HG03354 (cell line): ENCODE data around the gene ABCC1.
"Not testable (repeated sequence)": the region's sequence is repeated elsewhere in the genome, so short reads cannot be mapped to it uniquely, and the experiment has no call there.

Experiments used
- ATAC-seq: cut with Tn5 transposase; IDR thresholded peaks from one replicate; pipeline ENCODE4 v1.9.1; 2021; ENCODE audit warnings: mild to moderate bottlenecking; ENCODE audit not compliant: unreplicated experiment, poor library complexity, severe bottlenecking

The ABCC1 gene

DNA sequence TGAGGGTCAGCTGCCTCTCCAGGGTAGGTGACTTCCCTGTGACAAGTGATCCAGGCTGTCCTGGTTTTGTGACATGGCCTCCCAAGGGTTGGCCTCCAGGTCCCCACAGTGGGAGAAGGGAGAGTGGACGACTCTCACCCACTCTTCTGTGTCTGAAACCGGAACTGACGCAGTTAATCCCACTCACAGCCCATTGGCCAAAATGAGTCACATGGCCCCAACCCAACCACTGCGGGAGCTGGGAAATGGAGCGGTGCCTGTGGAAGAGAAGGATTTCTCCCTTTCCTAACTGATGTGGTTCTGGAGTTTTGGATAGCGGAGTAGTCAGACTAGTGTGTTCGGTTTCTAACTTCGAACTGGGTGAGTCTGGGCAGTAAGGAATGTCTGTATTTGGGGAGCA lies 194.5 kb downstream of the ABCC1 start:
- no peak for ATAC-seq

DNA sequence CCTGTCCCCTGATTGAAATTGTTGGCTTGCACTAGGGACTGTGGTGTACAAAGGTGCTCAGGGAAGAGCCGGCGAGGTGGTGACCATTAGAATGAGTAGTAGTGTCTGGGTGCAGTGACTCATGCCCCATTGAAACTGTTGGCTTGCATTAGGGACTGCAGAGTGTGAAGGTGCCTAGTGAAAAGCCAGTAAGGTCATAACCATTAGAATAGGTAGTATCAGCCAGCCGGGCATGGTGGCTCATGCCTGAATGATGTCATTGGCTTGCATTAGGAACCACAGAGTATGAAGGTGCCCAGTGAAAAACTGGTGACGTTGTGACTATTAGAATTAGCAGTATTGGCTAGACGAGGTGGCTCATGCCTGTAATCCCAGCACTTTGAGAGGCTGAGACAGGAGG lies 195.0 kb downstream of the ABCC1 start:
- ATAC-seq, result no peak

DNA sequence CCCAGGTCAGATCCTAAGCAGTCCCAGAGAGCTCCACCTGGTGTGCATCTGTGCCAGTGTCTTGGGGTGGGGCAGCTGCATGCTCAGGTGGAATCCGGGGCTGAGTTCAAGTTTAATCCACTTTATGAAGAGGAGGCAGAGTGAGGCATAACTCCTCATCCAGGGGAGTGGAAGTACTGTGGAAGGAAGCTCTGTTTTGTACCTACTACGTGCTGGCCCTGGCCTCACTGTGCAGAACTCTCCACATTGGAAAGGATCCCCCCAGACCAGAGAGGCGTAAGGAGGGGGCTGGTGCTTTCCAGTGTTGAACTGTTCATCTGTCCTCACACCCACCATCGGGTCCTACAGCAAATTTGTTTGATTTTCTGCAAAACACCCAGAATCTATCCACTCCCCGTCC lies 195.9 kb downstream of the ABCC1 start:
- no peak for ATAC-seq

DNA sequence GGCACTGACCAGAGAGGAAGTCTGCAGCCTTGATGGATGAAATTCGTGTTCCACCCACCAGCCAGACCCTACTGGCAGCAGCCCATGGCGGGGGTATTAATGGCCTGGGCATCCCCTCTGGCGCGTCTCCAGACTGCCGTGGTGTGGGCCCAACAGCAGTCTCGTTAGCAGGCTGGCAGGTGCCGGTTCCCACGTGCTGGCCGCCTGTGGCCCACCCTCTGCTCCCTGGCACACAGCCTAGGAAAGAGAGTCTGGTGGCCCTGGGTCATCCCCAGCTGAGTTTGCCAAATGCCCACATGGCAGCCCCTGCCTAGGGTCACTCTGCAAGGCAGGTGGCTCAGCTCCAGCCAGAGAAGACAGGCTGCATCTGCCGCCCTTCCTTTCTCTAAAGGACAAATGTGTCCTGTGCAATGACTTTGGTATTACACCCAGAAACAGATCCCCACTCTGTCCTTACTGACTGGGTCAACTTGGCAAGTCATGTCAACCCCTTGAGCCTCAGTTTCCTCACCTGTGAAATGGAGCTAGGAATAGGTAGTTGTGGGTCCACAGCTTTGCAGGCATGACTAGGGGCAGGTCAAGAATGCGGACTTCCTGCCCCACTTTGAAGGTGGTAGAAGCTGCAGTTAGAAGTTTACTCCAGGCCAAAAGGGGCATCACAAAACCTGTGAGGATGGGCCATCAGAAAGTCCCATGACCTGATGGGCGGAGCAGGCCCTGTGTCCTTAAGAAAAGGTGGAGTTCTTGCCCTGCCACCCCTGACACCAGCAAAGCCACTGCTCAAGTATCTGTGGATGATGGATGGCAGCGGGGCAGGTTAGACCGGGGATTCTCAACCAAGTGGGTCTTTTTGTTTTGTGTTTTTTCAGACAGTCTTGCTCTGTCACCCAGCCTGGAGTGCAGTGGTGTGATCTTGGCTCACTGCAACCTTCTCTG lies 197.2 kb downstream of the ABCC1 start:
- no peak for ATAC-seq

DNA sequence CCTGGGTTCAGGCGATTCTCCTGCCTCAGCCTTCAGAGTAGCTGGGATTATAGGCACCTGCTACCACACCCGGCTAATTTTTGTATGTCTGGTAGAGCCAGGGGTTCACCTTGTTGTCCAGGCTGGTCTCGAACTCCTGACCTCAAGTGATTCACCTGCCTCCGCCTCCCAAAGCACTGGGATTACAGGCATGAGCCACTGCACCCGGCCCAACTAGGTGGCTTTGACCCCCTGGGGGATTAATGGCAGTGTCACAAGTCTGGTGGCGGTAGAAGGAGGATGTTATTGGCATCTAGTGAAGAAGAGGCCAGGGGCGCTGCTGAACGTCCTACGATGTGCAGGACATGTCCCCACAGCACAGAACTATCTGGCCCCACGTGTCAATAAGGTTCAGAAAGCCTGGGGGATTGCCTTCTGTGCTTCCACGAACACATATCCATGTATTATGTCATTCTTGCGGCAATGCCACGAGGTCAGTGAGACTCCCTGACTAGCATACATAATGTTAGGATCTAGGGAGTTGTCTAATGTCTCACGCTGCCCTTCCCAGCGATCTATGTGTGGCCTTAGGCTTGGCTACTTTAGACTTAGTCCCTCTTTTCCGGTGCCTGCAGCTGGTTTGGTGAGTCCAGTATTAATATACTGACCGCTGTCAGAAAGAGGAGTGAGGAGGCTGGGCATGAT lies 198.0 kb downstream of the ABCC1 start:
- no peak for ATAC-seq

DNA sequence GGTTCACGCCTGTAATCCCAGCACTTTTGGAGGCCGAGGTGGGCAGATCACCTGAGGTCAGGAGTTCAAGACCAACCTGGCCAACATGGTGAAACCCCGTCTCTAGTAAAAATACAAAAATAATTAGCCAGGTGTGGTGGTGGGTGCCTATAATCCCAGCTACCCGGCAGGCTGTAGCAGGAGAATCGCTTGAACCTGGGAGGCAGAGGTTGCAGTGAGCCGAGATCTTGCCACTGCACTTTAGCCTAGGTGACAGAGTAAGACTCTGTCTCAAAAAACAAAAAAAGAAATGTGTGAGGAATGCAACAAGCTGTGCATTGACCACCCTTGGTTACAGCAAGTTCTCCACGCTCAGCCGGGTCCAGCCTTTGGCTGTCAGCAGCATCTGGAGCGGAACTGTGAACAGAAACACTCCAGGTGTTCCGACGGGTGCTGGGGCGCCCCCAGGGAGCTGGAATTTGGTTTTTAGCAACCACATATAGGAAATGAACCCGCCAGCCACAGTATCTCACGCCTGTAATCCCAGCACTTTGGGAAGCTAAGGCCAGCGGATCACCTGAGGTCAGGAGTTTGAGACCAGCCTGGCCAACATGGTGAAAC lies 198.7 kb downstream of the ABCC1 start:
- not testable (repeated sequence) for ATAC-seq

DNA sequence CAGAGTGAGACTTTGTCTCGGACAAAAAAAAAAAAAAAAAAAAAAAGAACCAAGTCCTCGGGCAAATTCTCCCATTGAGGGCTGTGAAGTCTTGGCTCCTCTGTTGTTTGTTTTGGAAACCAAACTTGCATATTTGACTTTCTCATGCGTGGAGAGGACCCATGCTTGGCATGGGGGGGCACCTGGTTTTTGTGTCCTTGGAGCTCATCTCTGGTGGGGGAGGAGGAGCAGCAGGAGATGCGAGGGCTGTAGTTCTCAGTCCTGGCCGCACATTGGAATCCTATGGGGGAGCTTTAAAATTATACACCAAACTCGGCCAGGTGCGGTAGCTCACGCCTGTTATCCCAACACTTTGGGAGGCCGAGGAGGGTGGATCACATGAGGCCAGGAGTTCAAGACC lies 199.3 kb downstream of the ABCC1 start:
- ATAC-seq, result no peak

DNA sequence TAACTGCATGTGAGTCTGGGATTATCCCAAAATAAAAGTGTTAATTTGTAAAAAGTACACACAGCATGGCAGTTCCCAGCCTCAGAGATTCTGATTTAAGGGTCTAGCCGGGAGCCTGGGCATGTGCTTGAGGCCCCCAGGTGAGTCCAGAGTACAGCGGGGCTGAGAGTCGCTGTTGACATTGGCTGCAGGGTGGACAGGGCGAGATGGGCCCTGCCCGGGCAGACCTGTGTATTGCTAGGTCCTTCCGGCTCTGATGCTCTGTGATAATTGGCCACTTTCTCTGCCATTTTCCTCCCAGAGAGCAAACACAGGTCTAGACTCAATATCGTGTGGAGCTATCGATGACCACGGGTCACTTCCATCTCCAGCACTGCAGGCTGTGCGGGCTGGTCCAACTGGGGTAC lies 200.3 kb downstream of the ABCC1 start:
- no peak for ATAC-seq

DNA sequence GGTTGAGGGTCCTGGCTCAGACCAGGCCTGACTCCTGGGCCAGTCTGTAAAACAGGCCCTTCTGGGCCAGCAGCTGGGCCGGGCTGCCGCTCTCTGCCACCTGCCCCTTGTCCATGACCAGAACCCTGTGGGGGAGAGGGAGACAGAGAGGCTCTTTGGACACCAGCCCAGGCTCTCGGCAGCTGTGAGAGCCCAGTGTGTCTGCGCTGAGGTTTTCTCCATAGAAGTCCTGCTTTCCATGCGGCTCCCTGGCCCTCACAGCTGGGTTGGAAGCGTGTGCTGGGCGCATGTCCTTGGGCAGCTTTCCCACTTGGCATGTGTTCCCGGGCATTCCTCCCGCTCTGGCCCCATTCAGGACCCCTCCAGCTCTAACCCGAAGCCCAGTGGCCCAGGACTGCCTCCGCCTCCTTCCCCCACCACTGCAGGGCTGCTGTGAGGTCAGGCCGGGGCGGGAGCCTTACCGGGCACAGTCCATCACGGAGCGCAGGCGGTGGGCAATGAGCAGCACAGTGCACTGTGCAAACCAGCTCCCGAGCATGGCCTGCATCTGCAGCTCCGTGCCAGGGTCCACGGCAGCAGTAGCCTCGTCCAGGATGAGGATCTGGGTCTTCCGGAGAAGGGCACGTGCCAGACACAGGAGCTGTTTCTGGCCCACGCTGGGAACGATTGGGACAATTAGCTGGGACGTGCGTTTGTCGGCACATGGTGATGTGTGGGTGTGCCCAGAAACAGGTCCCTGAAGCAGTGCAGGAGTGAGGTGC lies 200.9 kb downstream of the ABCC1 start:
- no peak for ATAC-seq

DNA sequence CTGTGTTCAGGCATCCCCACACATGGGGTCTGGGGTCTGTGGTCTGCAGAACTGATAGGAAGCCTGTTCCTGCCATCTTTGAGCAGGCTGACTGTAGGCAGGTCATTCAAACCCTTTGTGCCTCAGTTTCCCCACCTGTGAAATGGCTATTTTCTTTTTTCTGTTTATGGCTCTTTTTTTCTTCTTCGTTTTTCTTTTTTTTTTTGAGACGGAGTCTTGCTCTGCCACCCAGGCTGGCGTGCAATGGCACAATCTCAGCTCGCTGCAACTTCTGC lies 201.4 kb downstream of the ABCC1 start:
- no peak for ATAC-seq

DNA sequence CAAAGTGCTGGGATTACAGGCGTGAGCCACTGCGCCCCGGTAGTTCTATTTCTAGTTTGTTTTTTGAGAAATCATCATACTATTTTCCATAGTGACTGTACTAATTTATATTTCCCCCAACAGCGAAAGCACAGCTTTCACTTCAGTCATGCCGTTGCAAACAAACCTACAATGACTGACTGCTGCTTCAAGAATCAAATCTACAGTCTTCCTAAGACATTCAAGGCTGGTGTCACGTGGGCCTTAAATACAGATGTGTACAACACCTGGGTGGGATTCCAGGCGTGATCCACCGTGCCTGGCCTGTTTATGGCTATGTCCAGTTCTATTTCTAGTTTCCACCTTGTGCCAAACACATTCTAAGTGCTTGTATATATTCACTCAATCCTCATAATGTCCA lies 201.9 kb downstream of the ABCC1 start:
- ATAC-seq, result no peak

DNA sequence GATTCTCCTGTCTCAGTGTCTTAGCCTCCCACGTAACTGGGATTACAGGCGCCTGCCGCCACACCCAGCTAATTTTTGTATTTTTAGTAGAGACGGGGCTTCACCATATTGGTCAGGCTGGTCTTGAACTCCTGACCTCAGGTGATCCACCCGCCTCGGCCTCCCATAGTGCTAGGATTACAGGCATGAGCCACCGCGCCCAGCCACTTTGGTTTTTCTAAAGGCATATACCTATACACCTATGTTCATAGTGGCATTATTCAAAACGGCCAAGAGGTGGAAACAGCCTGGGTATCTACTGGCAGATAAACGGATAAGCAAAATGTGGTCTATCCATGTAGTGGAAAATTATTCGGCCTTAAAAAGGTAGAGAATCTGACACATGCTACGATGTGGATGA lies 203.6 kb downstream of the ABCC1 start:
- ATAC-seq, result not testable (repeated sequence)

DNA sequence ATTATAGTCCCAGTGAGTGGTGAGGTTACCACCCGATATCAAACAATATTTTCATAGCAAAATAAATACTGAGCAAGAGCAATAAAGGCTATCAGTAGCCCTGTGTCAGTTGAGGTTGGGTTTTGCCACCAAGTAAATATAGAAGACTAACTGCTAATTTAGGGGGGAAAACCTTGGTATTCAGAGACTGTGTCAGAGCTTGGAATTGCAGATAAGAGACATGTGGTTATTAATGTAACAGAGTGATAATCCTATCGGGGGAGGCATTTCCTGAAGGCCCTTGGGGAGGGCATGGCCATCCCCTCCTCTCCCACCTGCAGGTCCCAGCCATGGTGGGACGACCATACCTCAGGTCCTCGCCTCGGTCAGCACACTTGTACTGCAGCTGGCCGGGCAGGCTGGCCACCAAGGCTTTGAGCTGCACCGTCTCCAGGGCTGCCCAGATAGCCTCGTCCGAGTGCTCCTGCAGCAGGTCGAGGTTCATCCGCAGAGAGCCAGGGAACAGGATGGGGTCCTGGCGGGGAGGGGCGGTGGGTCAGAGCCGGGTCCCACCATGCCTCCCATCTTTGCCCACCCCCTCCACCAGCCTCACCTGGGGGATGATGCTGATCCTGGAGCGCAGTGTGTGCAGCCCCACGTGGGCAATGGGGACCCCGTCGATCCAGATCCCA lies 205.0 kb downstream of the ABCC1 start:
- no peak for ATAC-seq

DNA sequence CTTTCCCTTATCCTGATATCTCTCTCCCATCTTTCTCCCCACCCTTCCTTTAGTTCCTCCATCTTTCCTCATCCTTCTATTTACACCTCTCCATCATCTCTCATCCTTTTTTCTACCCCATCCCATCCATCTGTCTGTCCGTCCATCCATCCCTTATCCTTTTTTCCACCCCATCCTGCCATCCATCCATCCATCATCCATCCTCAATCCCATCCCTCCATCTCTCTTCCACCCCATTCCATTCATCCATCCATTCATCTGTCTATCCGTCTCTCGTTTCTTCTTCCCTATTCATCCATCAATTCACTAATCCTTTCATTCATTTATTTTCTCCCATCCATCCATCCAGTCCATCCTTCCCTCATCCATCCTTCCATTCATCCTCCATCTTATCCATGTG lies 205.8 kb downstream of the ABCC1 start:
- ATAC-seq, result no peak

DNA sequence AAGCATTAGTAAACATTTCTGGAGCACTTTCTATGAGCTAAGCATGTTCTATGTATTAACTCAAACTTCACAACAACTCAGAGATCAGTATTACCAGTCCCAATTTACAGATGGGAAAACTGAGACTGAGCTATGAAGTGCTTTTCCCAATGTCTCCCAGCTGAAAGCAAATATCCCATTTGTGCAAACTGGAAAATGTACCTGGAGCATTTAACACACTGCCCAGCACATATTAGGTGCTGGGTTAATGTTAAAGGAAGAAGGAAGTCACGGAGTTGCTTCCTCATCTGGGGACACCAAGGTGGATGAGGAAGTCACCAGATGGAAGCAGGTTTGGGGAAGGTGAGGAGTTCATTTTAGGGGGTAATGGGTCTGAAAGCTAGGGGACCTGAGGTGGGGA lies 207.8 kb downstream of the ABCC1 start:
- no peak for ATAC-seq

DNA sequence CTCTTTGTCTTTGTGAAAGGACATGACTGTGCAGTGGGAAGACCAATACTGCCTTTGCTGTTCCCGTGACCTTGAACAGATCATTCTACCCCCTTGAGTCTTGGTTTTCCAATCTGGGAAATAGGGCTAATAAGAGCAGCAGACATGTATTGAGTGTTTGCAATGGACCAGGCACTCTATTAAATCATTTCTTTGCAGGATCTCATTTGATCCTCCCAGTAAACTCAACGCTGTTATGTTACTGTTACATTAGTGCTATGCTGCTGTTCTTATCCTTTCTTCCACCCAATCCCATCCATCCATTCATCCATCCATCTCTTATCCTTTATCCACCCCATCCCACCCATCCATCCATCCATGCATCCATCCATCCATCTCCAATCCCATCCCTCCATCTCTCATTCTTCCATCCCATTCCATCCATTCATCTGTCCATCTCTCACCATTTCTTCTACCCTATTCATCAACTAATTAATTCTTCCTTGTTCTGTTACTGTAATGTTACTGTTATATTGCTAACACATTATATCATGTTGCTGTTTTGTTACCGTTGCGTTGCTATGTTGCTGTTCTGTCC lies 208.8 kb downstream of the ABCC1 start:
- no peak for ATAC-seq

DNA sequence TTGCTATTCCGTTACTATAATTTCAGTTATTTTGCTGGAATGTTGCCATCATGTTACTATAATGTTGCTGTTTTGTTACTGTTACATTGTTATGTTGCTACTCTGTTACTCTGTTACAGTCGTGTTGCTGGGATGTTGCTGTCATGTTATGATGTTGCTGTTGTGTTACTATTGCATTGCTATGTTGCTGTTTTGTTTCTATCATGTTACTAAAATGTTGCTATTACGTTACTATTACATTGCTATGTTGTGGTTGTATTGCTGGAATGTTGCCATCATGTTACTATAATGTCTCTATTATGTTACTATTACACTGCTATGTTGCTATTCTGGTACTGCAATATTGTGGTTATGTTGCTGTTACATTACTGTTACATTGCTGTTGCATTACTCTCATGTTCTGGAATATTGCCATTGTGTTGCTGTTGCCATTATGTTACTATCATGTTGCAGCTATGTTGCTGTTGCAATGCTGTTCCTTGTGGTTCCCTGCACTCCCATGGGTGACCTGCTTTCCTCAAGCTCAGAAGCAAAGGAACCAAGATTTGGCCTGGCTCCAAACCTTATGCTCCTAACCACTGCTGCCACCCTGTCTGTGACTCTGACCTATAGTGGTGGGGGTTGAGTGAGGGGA lies 209.4 kb downstream of the ABCC1 start:
- no peak for ATAC-seq

DNA sequence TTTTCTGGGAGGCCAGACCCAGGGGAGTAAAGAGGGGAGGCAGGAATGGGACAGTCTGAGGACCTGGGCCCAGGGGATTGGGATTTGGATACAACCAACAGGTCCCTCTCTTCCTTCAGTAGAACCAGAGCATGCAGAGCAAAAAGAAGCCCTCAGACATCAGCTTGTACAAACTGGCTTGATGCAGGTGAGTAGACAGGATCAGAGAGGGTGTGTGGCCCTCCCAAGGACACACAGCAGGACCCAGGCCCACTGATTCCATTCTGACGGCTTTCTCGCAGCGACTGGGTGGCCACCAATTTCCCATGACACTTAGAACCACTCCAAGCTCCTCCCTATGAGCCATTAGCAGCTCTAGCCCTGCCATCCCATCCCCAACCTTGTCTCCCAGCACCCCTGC lies 210.2 kb downstream of the ABCC1 start:
- no peak for ATAC-seq

DNA sequence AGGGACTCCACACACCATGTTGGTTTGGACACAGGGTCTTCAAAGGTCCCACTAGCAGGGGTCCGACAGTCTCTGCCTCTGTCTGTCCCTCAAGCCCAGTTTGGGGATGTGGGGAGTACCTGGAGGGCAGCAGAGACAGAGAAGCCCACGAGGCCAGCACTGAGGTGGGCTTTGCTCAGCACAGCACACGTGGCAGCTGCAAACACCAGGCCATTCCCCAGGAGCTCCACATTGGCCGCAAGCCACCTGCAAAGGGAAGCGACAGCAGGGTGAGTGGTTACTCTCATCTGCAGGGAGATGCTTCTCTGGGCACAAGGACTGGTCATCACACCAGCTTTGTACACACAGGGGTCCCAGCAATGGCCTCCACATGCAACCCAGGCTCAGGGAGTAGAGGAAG lies 211.9 kb downstream of the ABCC1 start:
- ATAC-seq, result no peak
